HepG2 (cell line): ENCODE measurements around the gene DCUN1D3. TPM values are rescaled to one million over a fixed set of nuclear protein-coding genes. Genes with fewer than 3 reads are reported as not detected.

ENCODE experiments used
- ATAC-seq: fragments of 200-7000 bp; cut with Tn5 transposase; 3 replicates; pipeline ENCODE4 v1.9.1; 2020; ENCODE audit warnings: mild to moderate bottlenecking, moderate library complexity
- BruUV-seq: library from RNA; stranded (reverse); fragments of 400-500 nt; replicated peaks from 2 replicates; lab custom pipeline; 2021; lab: Mats Ljungman, UMichigan
- CTCF ChIA-PET: fragments of 300-600 bp; formaldehyde crosslinking; extraction: SDS; loops from one replicate; lab custom pipeline; 2021; ENCODE audit warnings: low total read pairs, inconsistent platforms, low intra/inter-chr PET ratio; lab: Yijun Ruan, JAX
- POLR2A ChIA-PET: fragments of 350-600 bp; sonication (Branson Sonifier 250); formaldehyde crosslinking; loops from one replicate; lab custom pipeline; 2020; ENCODE audit warnings: antibody characterized with exemption, inconsistent platforms; lab: Yijun Ruan, JAX
- DNase-seq: peaks from one replicate; pipeline ENCODE4 v3.0.0-alpha.2; 2015; ENCODE audit warnings: low spot score
- FAIRE-seq: peaks from 3 replicates; lab custom pipeline; 2011; peaks lifted over from hg19 to GRCh38; lab: Jason Lieb, UNC
- H2AFZ ChIP-seq: one replicate; pipeline ENCODE4 v1.6.1; 2011; ENCODE audit warnings: low read length, inconsistent platforms
- H3K27ac ChIP-seq: fragments of 300-600 bp; 3 replicates; pipeline ENCODE4 v1.8.0; 2011; ENCODE audit warnings: mixed run types, mild to moderate bottlenecking, mixed read lengths, low read length, inconsistent platforms; ENCODE audit not compliant: insufficient read depth; ENCODE audit errors: extremely low read length
- H3K27me3 ChIP-seq, 2 experiments: fragments of 200-600 bp in 1 of 2; 2 replicates in 1 of 2; 3 replicates in 1 of 2; pipeline versions ENCODE4 v1.6.0 to v1.8.0; 2011; ENCODE audit warnings: low read length in 2 of 2, mild to moderate bottlenecking in 2 of 2, moderate library complexity in 2 of 2, inconsistent platforms in 1 of 2; ENCODE audit not compliant: insufficient read depth in 2 of 2, control insufficient read depth in 1 of 2
- H3K36me3 ChIP-seq, 2 experiments: fragments of 200-600 bp in 1 of 2; replicated peaks in 1 of 2; 2 replicates in 1 of 2; 3 replicates in 1 of 2; pipeline versions ENCODE4 v1.5.1 to v1.8.0; 2011; ENCODE audit warnings: low read length in 2 of 2, inconsistent platforms in 1 of 2; ENCODE audit not compliant: insufficient read depth in 2 of 2, control insufficient read depth in 1 of 2
- H3K4me1 ChIP-seq: 2 replicates; pipeline ENCODE4 v1.5.1; 2012; ENCODE audit warnings: low read length, inconsistent platforms; ENCODE audit not compliant: insufficient read depth
- H3K4me2 ChIP-seq: 2 replicates; pipeline ENCODE4 v1.6.0; 2011; ENCODE audit warnings: low read depth, low read length, inconsistent platforms
- H3K4me3 ChIP-seq, 3 experiments: fragments of 200-600 bp in 1 of 3; sonication (generic), shearing (Covaris generic) in 1 of 3; replicated peaks in 1 of 3; 2 replicates each; pipeline ENCODE4 v1.5.1; 2011 to 2016; ENCODE audit warnings: low read length in 3 of 3, inconsistent platforms in 2 of 3, low read depth in 2 of 3, mild to moderate bottlenecking in 2 of 3, control low read depth in 1 of 3, mixed read lengths in 1 of 3; ENCODE audit not compliant: insufficient read depth in 1 of 3
- H3K79me2 ChIP-seq: one replicate; pipeline ENCODE4 v1.6.1; 2011; ENCODE audit warnings: low read length, inconsistent platforms; ENCODE audit not compliant: insufficient read depth
- H3K9ac ChIP-seq: 2 replicates; pipeline ENCODE4 v1.6.0; 2011; ENCODE audit warnings: mild to moderate bottlenecking, low read depth, low read length, inconsistent platforms; ENCODE audit not compliant: insufficient read depth
- H3K9me3 ChIP-seq: 2 replicates; pipeline ENCODE4 v1.5.1; 2012; ENCODE audit warnings: mild to moderate bottlenecking, low read length
- H4K20me1 ChIP-seq: 2 replicates; pipeline ENCODE4 v1.6.0; 2011; ENCODE audit warnings: inconsistent platforms, mild to moderate bottlenecking, low read length, moderate library complexity; ENCODE audit not compliant: insufficient read depth
- BRD4 ChIP-seq: sonication (generic); formaldehyde crosslinking; IDR thresholded peaks from 2 replicates; pipeline ENCODE4 v1.4.0; 2020; ENCODE audit warnings: missing genetic modification reagents
- EP300 ChIP-seq, 3 experiments: sonication (generic) in 1 of 3; formaldehyde crosslinking in 1 of 3; IDR thresholded peaks; 2 replicates each; pipeline versions ENCODE4 v1.5.1 to v1.6.1; 2011 to 2020; ENCODE audit warnings: low read depth in 2 of 3, low read length in 2 of 3, borderline replicate concordance in 1 of 3, improper control_type of control experiment in 1 of 3, mild to moderate bottlenecking in 1 of 3, missing genetic modification reagents in 1 of 3, moderate library complexity in 1 of 3
- IRF2 ChIP-seq: IDR thresholded peaks from 2 replicates; pipeline ENCODE4 v1.6.1; 2018; ENCODE audit warnings: missing genetic modification reagents, missing compliant biosample characterization
- NAIF1 ChIP-seq: sonication (generic); formaldehyde crosslinking; IDR thresholded peaks from 2 replicates; pipeline ENCODE4 v1.5.0; 2020; ENCODE audit warnings: mild to moderate bottlenecking, missing genetic modification reagents, borderline replicate concordance
- TCF7L2 ChIP-seq: IDR thresholded peaks from 2 replicates; pipeline ENCODE4 v1.6.1; 2011; ENCODE audit warnings: mild to moderate bottlenecking, low read depth, low read length, moderate library complexity
- ZFP36L1 ChIP-seq: sonication (generic); formaldehyde crosslinking; IDR thresholded peaks from 2 replicates; pipeline ENCODE4 v1.8.0; 2022; ENCODE audit warnings: mild to moderate bottlenecking, missing genetic modification reagents, moderate library complexity
- ZNF354B ChIP-seq: sonication (generic); formaldehyde crosslinking; IDR thresholded peaks from 2 replicates; pipeline ENCODE4 v1.8.0; 2022; ENCODE audit warnings: mild to moderate bottlenecking, missing genetic modification reagents
- ZNF451 ChIP-seq: sonication (generic); formaldehyde crosslinking; IDR thresholded peaks from 2 replicates; pipeline ENCODE4 v1.5.0; 2020; ENCODE audit warnings: mild to moderate bottlenecking, missing genetic modification reagents
- ZNF605 ChIP-seq: sonication (generic); formaldehyde crosslinking; IDR thresholded peaks from 2 replicates; pipeline ENCODE4 v1.8.0; 2022; ENCODE audit warnings: mild to moderate bottlenecking, missing genetic modification reagents
- WGBS: methylation state at CpG from one replicate; pipeline ENCODE4 v1.1.6; 2017; ENCODE audit warnings: low lambda C conversion rate; 5-methylcytosine and 5-hydroxymethylcytosine counted together
- in situ Hi-C: cut with HindIII; loops from 2 replicates; pipeline ENCODE4 v1.10.0; 2017; ENCODE audit warnings: low pct_unique_long_range_greater_than_20kb; ENCODE audit not compliant: extremely low pct_ligation_motif_present
- intact Hi-C: fragments of 100-400 bp; cut with micrococcal nuclease; formaldehyde crosslinking; loops from one replicate; pipeline ENCODE4 v1.10.0; 2022; ENCODE audit not compliant: unreplicated experiment
- polyA plus RNA-seq, 8 experiments: library from polyadenylated mRNA; depleted of rRNA in 3 of 8; stranded (reverse) in 7 of 8; unstranded in 1 of 8; fragments of >200 nt; fragmentation: Illumina TruSeq in 4 of 8; extraction: Trizol in 4 of 8; gene quantifications; 2 replicates each; pipeline versions ENCODE4 v1.2.1 to v1.2.3, GENCODE V29; 2011 to 2016; ENCODE audit warnings: low read depth in 4 of 8, missing spikeins in 1 of 8, mixed read lengths in 1 of 8; ENCODE audit not compliant: insufficient read depth in 1 of 8
- total RNA-seq, 5 experiments: library from RNA; depleted of rRNA; stranded (reverse); fragments of >200 nt; fragmentation: Illumina TruSeq; extraction: Trizol; gene quantifications; 2 replicates each; pipeline ENCODE4 v1.2.3, GENCODE V29; 2016; ENCODE audit warnings: low read depth in 1 of 5
- TF ChIP-seq, protein P1 (sequence below): sonication (generic); formaldehyde crosslinking; IDR thresholded peaks from 2 replicates; pipeline ENCODE4 v1.4.0; 2020; ENCODE audit warnings: low read depth, missing genetic modification reagents

The DCUN1D3 gene
- total and polyA plus RNA-seq, 2 of the 13 experiments (the other 11 are each of a cell fraction or from before 2014, with no cell fraction given): 5.0 to 19.3 TPM

GRCh38 chr16:20814784-20815183 lies 85.4 kb downstream of the DCUN1D3 start:
- H3K4me1 ChIP-seq: no peaks in the 10 kb centered on the region
- no peaks in the 10 kb centered on the region for H4K20me1 ChIP-seq
- no peaks in the 10 kb centered on the region for H3K9me3 ChIP-seq
- H3K27me3 ChIP-seq: no peaks in the 10 kb centered on the region
- peaks cover 0 to 21% of the 10 kb centered on the region in 2 experiments; a peak in 2 of 5 replicates for H3K36me3 ChIP-seq
- 97% methylated on average over 4 of the region's 4 CpGs for WGBS
- H3K4me3 ChIP-seq: no peak overlapping the region
- FAIRE-seq (no peak), ATAC-seq (no peak), DNase-seq (no peak)
- H3K79me2 ChIP-seq: no peaks in the 10 kb centered on the region
- intact Hi-C loops (no loop called here), in situ Hi-C loops (no loop called here)
- no peak for TF ChIP-seq BRD4 (CRISPR knock-in tag)
- TF ChIP-seq, protein P1, sequence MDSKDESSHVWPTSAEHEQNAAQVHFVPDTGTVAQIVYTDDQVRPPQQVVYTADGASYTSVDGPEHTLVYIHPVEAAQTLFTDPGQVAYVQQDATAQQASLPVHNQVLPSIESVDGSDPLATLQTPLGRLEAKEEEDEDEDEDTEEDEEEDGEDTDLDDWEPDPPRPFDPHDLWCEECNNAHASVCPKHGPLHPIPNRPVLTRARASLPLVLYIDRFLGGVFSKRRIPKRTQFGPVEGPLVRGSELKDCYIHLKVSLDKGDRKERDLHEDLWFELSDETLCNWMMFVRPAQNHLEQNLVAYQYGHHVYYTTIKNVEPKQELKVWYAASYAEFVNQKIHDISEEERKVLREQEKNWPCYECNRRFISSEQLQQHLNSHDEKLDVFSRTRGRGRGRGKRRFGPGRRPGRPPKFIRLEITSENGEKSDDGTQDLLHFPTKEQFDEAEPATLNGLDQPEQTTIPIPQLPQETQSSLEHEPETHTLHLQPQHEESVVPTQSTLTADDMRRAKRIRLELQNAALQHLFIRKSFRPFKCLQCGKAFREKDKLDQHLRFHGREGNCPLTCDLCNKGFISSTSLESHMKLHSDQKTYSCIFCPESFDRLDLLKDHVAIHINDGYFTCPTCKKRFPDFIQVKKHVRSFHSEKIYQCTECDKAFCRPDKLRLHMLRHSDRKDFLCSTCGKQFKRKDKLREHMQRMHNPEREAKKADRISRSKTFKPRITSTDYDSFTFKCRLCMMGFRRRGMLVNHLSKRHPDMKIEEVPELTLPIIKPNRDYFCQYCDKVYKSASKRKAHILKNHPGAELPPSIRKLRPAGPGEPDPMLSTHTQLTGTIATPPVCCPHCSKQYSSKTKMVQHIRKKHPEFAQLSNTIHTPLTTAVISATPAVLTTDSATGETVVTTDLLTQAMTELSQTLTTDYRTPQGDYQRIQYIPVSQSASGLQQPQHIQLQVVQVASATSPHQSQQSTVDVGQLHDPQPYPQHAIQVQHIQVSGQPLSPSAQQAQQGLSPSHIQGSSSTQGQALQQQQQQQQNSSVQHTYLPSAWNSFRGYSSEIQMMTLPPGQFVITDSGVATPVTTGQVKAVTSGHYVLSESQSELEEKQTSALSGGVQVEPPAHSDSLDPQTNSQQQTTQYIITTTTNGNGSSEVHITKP (CRISPR knock-in tag): no peak
- no peak for TF ChIP-seq ZNF451 (CRISPR knock-in tag)
- TF ChIP-seq ZNF354B (CRISPR knock-in tag): no peak
- no peak for TF ChIP-seq ZNF605 (CRISPR knock-in tag)
- TF ChIP-seq IRF2 (CRISPR knock-in tag): no peak
- TF ChIP-seq ZFP36L1 (CRISPR knock-in tag): no peak
- no peak for TF ChIP-seq NAIF1
- TF ChIP-seq EP300 (IDR thresholded peaks at IDR 0.05; ENCODE audit: low read depth in 2 of 2, low read length in 2 of 2): no peak
- no peak for TF ChIP-seq EP300 (CRISPR knock-in tag; IDR thresholded peaks at IDR 0.05; ENCODE audit: borderline replicate concordance)
- no peak for TF ChIP-seq TCF7L2
- no peak overlapping the region for H3K9ac ChIP-seq
- no peak overlapping the region for H3K27ac ChIP-seq
- H3K4me2 ChIP-seq: no peak overlapping the region
- ChIA-PET CTCF (no interaction called here), POLR2A (no interaction called here)
- H2AFZ ChIP-seq: no peak overlapping the region
- BruUV-seq: no TSS peak
